Adrenal gland (tissue), 5 donors: ENCODE measurements around the gene RWDD1.

Experiments
- CTCF ChIP-seq, 6 experiments: fragments of 450-650 bp in 4 of 6; fragments of 200-600 bp in 2 of 6; sonication (generic) in 1 of 6; IDR thresholded peaks; 1 replicate in 5 of 6; 2 replicates in 1 of 6; pipeline versions ENCODE4 v1.5.1 to v1.8.0; 2016 to 2021; ENCODE audit warnings: antibody characterized with exemption in 6 of 6, mild to moderate bottlenecking in 2 of 6, moderate library complexity in 1 of 6
- POLR2A ChIP-seq, 2 donors: fragments of 450-650 bp; IDR thresholded peaks; one replicate each; pipeline ENCODE4 v1.6.1; 2017; ENCODE audit warnings: antibody characterized with exemption in 2 of 2, mild to moderate bottlenecking in 2 of 2, moderate library complexity in 1 of 2
- donor health status: DM: no; HTN: no; CAD: no.

- TF ChIP-seq CTCF (IDR thresholded peaks at IDR 0.05): peak; percentile 75 to 94 (median 84)
- TF ChIP-seq POLR2A (IDR thresholded peaks at IDR 0.05): no peak
These were observed 39.4 kb upstream of the RWDD1 start for GRCh38 chr6:116531675-116532570.
